ENCODE results near the gene RPS18. TPM values are rescaled to one million over a fixed set of nuclear protein-coding genes. Genes with fewer than 3 reads are reported as not detected.
"Not testable (repeated sequence)": the region's sequence is repeated elsewhere in the genome, so short reads cannot be mapped to it uniquely, and the experiment has no call there.

RPS18 gene
- total RNA-seq = 1,946 and 1,985 TPM in 2 replicates

DNA sequence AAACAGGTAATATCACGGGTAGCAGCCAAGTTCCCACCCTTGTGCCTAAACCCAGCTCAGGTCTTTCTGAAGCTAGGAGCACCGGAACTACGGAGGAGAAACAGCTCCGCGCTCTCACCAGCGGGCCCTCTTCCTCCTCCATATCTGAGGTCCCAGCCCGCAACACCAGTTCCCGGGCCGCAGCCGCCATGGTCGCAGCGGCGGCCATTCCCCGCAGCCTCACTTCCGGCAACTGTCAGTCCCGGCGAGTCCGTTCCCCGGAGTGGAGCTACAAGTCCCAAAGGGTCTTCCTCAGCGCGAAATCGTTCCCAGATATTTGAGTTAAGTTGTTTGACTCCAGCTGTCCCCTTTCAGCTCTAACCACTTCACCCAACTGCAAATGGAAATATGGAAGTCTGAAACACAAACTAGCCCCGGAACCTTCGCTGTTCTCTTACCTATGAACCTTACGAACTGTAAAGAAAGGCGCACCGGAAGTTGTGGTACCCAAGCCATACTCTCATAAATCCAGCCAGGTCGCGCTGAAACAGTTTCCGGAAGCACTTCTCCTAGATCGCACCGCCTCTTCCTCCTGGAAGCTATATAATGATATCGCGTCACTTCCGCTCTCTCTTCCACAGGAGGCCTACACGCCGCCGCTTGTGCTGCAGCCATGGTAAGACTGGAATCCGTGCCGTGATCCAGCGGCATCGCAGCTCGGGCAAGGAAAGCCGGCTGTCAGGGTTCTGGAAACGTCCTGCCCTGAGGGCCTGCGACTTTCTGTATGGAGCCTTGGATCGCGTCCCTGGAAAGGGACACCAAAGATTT lies at the start of gene RPS18, which contains the start of gene VPS52:
Gene RPS18, plus strand, starts transcription at position 608 of the 807 bp plus-strand sequence. Its CDS starts 45 bp downstream, at position 653.
Gene VPS52, minus strand, starts transcription at position 409 of the 807 bp plus-strand sequence. Its CDS starts 201 bp downstream, at position 208.
- intact Hi-C loops (cut with micrococcal nuclease) = loop anchor here (1.0 to 10.0 kb wide), 16 partner anchors 18 to 1317 kb away; partner anchors contain the start of genes ATF6B, CUTA, GPSM3 and KIFC1

- intact Hi-C loops (cut with micrococcal nuclease) = not testable (repeated sequence)
Observed at GRCh38 chr6:33226503-33227120, 45.3 kb upstream of the RPS18 start.

DNA sequence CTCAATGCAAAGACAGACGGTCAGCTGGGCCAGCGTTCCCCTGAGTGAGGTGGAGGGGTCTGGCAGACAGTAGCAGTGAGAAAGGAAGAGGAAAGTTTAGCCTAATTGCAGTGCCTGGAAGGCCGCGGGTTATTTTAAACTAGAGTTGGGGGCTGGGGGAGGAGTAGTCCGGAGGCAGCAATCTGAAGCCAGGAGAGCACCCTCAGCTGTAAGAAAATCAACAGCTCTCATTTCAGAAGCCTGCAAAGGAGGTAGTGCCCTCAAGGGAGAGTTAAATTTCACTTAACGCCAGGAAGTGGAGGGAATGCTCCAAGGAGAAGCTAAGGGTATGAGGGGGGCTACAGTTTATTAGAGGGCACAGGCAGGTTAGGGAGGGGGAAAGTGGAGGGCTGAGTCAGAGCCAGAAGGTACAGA lies 36.6 kb upstream of the RPS18 start:
- intact Hi-C loops (cut with micrococcal nuclease) = no loop called here

- intact Hi-C loops (cut with micrococcal nuclease) = no loop called here
Observed at GRCh38 chr6:33236328-33236727, 35.5 kb upstream of the RPS18 start.

- intact Hi-C loops (cut with micrococcal nuclease) = no loop called here
Observed at GRCh38 chr6:33236852-33237251, 35.0 kb upstream of the RPS18 start.

- intact Hi-C loops (cut with micrococcal nuclease) = no loop called here
Observed at GRCh38 chr6:33237741-33238140, 34.1 kb upstream of the RPS18 start.

- intact Hi-C loops (cut with micrococcal nuclease) = no loop called here
Observed at GRCh38 chr6:33241968-33242367, 29.9 kb upstream of the RPS18 start.

GRCh38 chr6:33243476-33243875 lies 28.4 kb upstream of the RPS18 start:
- intact Hi-C loops (cut with micrococcal nuclease) = no loop called here

DNA sequence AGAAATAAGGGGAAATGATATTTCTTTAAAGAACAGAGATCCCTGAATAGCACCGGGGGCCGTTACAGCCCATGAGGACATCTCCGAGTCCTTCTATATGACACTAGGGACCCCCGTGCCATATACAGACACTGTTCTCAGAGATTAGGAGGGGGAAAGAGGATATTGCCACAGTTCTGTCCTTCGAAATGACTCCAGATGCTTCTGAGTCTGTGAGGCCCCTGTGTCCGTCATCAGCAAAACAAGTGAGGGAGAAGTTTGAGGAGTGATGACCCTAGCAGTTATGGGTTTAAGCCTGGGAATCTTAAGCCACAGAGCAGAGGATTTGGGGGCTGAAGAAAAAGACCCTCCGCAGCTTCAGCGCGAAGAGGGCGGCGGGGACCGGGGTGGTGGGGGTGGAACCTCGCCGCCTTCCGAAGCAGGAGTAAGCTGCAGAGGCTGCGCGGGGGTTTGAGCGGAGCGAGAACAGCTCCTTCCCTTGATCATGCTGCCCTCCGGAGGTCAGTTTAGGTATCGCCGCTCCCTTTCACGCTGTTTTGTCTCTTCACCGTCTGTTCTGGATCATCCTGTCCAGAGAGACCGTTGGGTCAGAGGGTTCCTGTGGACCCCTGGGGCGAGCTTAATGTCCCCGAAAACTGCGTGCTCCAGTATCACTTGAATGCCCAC lies 23.8 kb upstream of the RPS18 start:
- intact Hi-C loops (cut with micrococcal nuclease) = loop anchor here (1.0 to 5.0 kb wide), 11 partner anchors 44 to 403 kb away; partner anchors contain the start of genes HLA-DMB, HLA-DPB1, HSD17B8 and PSMB8

DNA sequence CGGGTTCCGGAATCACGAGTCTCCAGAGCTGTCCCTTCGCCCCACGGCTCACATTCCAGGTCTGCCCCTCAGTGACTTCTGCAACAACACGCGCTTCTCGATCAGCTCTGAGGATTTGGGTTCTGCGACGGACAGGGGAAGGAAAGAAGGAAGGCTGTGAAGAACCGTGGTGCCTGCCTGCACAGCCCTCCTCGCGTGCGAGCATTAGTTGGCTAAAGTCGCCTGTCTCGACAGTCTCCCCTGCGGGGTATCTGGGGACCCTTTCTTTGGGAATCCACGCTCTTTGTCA lies 23.3 kb upstream of the RPS18 start:
- intact Hi-C loops (cut with micrococcal nuclease) = loop anchor here (1.0 to 5.0 kb wide), 11 partner anchors 44 to 404 kb away; partner anchors contain the start of genes HLA-DMB, HLA-DPB1, HSD17B8 and PSMB8

- intact Hi-C loops (cut with micrococcal nuclease) = loop anchor here (1.0 to 5.0 kb wide), 20 partner anchors 22 to 1119 kb away; partner anchors contain the start of genes B3GALT4, FKBPL, HLA-DMB and HLA-DPB1
Observed at GRCh38 chr6:33248932-33249731, 22.7 kb upstream of the RPS18 start.

GRCh38 chr6:33249732-33250630 lies 21.9 kb upstream of the RPS18 start:
- intact Hi-C loops (cut with micrococcal nuclease) = loop anchor here (1.0 to 5.0 kb wide), 14 partner anchors 21 to 1120 kb away; partner anchors contain the start of genes B3GALT4, FKBPL, HLA-DMB and KIFC1

- intact Hi-C loops (cut with micrococcal nuclease) = no loop called here
Observed at GRCh38 chr6:33250731-33251130, 21.1 kb upstream of the RPS18 start.

GRCh38 chr6:33251395-33252012 lies 20.4 kb upstream of the RPS18 start:
- intact Hi-C loops (cut with micrococcal nuclease) = no loop called here

GRCh38 chr6:33252759-33253158 lies 19.1 kb upstream of the RPS18 start:
- intact Hi-C loops (cut with micrococcal nuclease) = no loop called here

DNA sequence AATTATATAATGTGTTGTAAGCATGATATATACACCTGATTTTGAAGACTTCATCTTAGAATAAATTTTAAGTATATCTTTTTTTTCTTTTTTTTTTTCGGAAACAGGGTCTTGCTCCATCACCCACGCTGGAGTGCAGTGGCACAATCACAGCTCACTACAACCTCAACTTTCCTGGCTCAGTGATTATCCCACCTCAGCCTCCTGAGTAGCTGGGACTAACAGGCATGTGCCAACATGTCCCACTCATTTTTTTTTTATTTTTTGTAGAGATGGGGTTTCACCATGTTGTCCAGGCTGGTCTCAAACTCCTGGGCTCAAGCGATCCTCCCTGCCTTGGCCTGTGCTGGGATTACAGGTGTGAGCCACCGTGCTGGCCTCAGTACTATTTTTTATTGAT lies 17.3 kb upstream of the RPS18 start:
- intact Hi-C loops (cut with micrococcal nuclease) = no loop called here

DNA sequence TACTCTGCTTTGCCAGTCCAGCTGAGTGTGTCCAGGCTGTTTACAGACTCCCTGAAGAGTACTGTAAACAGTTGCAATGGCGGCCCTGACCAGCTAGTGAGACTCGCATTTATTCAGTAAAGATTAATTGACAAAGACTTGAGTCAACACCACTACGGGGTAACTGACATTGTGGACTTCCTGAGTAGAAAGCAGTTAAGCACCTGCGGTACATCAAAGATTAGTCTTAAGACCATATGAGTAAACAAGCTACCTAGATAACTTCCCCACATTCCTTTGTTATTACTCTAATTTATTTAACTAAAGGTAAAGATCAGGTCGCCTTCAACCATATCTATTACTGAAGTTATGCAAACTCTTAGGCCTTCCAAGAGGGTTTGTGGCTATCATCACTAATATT lies 12.8 kb upstream of the RPS18 start:
- intact Hi-C loops (cut with micrococcal nuclease) = no loop called here

DNA sequence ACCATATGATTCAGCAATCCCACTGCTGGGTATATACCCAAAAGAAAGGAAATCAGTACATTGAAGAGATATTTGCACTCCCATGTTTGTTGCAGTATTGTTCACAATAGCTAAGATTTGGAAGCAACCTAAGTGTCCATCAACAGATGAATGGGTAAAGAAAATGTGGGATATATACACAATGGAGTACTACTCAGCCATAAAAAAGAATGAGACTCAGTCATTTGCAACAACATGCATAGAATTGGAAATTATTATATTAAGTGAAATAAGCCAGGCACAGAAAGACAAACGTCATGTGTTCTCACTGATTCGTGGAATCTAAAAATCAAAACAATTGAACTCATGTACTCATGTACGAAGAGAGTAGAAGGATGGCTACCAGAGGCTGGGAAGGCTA lies 9.4 kb upstream of the RPS18 start:
- intact Hi-C loops (cut with micrococcal nuclease) = not testable (repeated sequence)

DNA sequence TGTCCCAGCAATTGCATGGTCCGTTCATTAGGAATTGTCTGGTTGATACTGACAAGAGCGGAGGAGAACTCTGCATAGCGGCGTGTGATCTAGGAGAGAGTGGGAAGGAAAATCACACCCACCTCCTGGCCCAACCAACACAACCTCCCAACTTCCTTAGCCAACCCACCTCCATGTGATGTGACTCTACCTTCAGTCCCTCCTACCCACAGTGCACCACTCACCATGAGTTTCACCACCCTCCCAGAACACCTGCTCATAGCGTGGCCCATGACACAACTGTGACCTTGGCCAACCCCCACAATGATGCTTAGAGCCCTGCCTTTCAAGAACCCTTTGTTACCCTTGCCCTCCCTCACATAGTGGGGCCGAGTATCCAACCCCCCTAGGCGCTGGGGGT lies 7.9 kb upstream of the RPS18 start:
- intact Hi-C loops (cut with micrococcal nuclease) = no loop called here

Data from T-helper 1 cell treated with Interleukin-12 subunit alpha and Interleukin-12 subunit beta and Interleukin-4 antibody, amounts not matched to agents 30 ng/mL and 1 ng/mL, for 36 hours (primary cell).